Heart left ventricle (tissue), 13 donors: ENCODE data around the gene LNPEP.

Experiments
- POLR2A ChIP-seq, 2 donors: fragments of 450-650 bp; IDR thresholded peaks; one replicate each; pipeline ENCODE4 v1.6.1; 2017; ENCODE audit warnings: antibody characterized with exemption in 2 of 2, mild to moderate bottlenecking in 2 of 2, moderate library complexity in 2 of 2
- TF ChIP-seq, protein P1 (sequence below), 12 donors: fragments of 200-600 bp; sonication (generic) in 4 of 12; IDR thresholded peaks; one replicate each; pipeline versions ENCODE4 v1.5.0 to v1.8.0; 2018 to 2022; ENCODE audit warnings: antibody characterized with exemption in 12 of 12, mild to moderate bottlenecking in 5 of 12
- donor health status: ischemic (EF 13 %, LVEDD 7.1; RV severe dilation, severe dysfunction).
- donor health status: DM: no; HTN: yes; CAD: no.
- donor health status: DM: no; HTN: no; CAD: no.
- donor health status: ischemic (EF 25% LVEDD 6.9; RV normal size, moderate dysfunction).
- donor health status: ischemic (EF 25% LVEDD 5.7; RV mildly dilated, moderate dysfunction).
- donor health status: ischemic (EF 35%, LVEDD 5.7; RV mildly dilated, moderate dysfunction).
- donor health status: nonischemic (EF 11% LVEDD 7.7; RV severe dilation, severe dysfunction).
- donor health status: DM: yes; HTN: yes; CAD: no.
- donor health status: PGD.
- donor health status: ischemic (EF 29% LVEDD 5.4; RV normal size, mild dysfunction).
- donor health status: nonischemic (EF 23%, LVEDD 6.1; RV moderate dilation, normal function).

DNA sequence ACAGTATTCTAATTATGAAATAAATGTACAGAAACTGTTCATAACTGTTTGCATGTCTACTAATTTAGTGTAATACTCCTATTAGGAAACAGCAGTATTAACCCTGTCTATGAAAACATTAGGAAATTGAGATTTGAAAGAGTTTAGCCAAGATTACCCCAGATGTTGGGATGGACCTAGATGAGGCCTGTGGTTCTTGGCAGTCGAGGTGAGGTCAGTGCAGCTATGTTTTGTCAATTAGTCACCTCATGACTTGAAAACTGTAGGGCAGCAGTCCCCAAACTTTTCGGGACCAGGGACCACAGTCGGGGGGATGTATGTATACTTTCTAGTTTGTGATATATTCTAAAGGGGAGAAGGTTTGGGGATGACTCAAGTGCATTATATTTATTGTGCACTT lies 4.7 kb downstream of the LNPEP start:
- TF ChIP-seq, protein P1, sequence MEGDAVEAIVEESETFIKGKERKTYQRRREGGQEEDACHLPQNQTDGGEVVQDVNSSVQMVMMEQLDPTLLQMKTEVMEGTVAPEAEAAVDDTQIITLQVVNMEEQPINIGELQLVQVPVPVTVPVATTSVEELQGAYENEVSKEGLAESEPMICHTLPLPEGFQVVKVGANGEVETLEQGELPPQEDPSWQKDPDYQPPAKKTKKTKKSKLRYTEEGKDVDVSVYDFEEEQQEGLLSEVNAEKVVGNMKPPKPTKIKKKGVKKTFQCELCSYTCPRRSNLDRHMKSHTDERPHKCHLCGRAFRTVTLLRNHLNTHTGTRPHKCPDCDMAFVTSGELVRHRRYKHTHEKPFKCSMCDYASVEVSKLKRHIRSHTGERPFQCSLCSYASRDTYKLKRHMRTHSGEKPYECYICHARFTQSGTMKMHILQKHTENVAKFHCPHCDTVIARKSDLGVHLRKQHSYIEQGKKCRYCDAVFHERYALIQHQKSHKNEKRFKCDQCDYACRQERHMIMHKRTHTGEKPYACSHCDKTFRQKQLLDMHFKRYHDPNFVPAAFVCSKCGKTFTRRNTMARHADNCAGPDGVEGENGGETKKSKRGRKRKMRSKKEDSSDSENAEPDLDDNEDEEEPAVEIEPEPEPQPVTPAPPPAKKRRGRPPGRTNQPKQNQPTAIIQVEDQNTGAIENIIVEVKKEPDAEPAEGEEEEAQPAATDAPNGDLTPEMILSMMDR (IDR thresholded peaks at IDR 0.05) = no peak
- no peak for TF ChIP-seq POLR2A (IDR thresholded peaks at IDR 0.05)
